Measurements from ENCODE around the gene DUS3L.
"Not testable (repeated sequence)": the region's sequence is repeated elsewhere in the genome, so short reads cannot be mapped to it uniquely, and the experiment has no call there.

Gene DUS3L

DNA sequence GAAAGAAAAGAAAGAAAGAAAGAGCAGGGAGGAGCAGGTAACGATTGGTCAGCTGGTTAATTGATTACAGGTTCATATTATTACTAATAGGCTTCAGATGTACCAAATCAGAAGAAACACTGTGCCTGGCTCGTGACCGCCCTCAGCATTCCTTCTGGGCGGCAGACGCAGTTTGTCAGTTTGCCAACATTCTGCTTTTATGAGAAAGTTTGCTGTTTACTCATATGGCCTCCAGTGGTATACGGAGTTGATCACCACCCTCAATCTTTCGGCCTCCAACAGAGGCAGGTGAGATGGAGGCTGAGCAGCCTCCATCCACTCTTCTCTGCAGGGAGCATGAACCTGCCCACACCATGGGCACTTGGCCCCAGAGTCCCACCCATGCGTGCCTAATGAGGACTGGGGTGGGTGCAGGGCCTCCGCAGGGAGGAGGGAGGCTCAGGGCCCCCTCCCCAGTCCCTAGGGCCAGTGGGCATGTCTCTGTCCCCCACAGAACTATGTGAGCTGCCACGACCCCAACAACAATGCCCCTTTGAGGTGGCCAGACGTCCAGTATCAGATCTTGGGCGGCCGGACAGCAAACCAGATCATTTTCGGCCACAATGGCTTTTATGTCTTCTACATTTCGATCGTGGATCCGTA, 15.2 kb downstream of the DUS3L start:
- no peaks in the 10 kb centered on the region for H3K36me3 Mint-ChIP-seq (ENCODE audit: low read depth)
- H3K27ac Mint-ChIP-seq: no peak overlapping the region
- H3K27me3 Mint-ChIP-seq: no peaks in the 10 kb centered on the region
- H3K9me3 Mint-ChIP-seq: no peaks in the 10 kb centered on the region
- no peak overlapping the region for H3K4me3 Mint-ChIP-seq
- DNase-seq: no peak
- H3K4me1 Mint-ChIP-seq (ENCODE audit: low read depth): no peaks in the 10 kb centered on the region

DNA sequence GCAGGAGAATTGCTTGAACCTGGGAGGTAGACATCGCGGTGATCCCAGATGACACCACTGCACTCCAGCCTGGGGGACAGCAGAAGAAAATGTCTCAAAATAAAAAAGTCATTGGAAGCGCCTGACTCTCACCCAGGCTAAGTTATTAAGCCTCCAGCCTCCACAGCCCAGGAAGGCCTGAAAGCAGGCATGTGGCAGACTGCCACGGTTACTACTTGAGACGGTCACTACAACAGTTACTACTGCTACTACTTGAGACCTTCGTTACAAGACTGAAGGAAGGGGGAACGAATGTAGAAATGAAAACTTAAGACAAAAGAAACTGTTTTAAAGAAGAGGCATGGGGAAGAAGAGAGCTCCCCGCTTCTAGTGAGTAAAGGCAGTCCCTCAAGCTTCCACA, 16.0 kb downstream of the DUS3L start:
- Mint-ChIP-seq H3K27ac (no peak overlapping the region), H3K27me3 (no peaks in the 10 kb centered on the region), H3K4me3 (no peak overlapping the region), H3K36me3 (ENCODE audit: low read depth) (no peaks in the 10 kb centered on the region), H3K4me1 (ENCODE audit: low read depth) (no peaks in the 10 kb centered on the region), H3K9me3 (no peaks in the 10 kb centered on the region)
- DNase-seq: no peak

DNA sequence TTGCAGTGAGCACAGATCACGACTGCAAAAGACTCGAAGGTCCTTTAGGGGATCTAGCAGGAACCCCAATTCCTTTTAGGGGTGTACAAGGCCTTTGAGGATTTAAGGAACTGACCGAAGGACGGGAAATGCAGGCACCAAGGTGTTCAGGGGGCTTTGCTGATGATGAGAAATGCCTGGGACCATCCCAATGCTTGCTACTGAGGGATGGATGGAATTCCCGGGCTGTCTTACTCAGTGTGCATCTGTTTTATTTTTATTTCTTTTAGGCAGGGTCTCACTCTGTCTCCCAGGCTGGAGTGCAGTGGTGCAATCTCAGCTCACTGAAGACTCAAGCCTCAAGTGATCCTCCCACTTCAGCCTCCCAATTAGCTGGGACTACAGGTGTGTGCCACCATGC, 17.7 kb downstream of the DUS3L start:
- Mint-ChIP-seq H3K36me3 (ENCODE audit: low read depth) (no peaks in the 10 kb centered on the region), H3K27me3 (no peaks in the 10 kb centered on the region)

DNA sequence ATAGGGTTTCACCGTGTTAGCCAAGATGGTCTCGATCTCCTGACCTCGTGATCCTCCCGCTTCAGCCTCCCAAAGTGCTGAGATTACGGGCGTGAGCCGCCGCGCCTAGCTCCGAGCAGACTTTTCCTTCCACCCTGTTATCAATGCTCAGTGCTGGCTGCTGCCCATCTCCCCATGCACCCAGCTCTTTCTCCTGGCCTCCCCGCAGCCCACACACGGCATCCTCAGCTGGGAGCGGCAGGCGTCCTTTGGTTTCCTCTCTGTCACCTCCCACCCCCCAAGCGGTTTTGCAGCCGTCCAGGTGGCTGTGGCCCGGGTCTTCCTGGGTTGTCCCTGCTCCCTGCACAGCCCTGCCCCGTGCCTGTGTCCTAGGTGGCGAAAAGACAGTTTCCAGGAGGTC, 18.5 kb downstream of the DUS3L start:
- DNase-seq: no peak
- Mint-ChIP-seq H3K4me1 (ENCODE audit: low read depth) (no peaks in the 10 kb centered on the region), H3K36me3 (ENCODE audit: low read depth) (no peaks in the 10 kb centered on the region), H3K27me3 (no peaks in the 10 kb centered on the region), H3K4me3 (no peak overlapping the region), H3K27ac (no peak overlapping the region), H3K9me3 (no peaks in the 10 kb centered on the region)

More for the DNA sequence above, 17.7 kb downstream of the DUS3L start:
- DNase-seq: no peak
- Mint-ChIP-seq H3K4me1 (ENCODE audit: low read depth) (no peaks in the 10 kb centered on the region), H3K27ac (no peak overlapping the region), H3K9me3 (no peaks in the 10 kb centered on the region), H3K4me3 (no peak overlapping the region)

DNA sequence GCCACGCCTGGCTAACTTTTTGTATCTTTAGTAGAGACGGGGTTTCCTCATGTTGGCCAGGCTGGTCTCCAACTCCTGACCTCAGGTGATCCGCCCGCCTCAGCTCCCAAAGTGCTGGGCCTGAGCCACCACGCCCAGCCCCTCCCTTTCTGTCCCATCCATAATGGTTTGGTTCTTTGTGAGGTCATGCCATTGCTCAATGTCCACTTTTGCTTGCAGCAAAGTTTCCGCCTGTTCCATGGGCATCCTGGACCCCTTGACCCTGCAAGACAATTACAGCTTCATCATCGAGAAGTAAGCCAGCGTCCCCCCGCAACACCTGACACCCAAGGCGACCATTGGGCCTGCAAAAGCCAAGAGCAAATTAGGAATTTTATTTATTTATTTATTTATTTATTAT, 23.0 kb downstream of the DUS3L start:
- Mint-ChIP-seq H3K27me3 (no peaks in the 10 kb centered on the region), H3K4me1 (ENCODE audit: low read depth) (no peaks in the 10 kb centered on the region), H3K4me3 (no peak overlapping the region), H3K9me3 (no peaks in the 10 kb centered on the region), H3K27ac (no peak overlapping the region), H3K36me3 (ENCODE audit: low read depth) (no peaks in the 10 kb centered on the region)
- no peak for DNase-seq

DNA sequence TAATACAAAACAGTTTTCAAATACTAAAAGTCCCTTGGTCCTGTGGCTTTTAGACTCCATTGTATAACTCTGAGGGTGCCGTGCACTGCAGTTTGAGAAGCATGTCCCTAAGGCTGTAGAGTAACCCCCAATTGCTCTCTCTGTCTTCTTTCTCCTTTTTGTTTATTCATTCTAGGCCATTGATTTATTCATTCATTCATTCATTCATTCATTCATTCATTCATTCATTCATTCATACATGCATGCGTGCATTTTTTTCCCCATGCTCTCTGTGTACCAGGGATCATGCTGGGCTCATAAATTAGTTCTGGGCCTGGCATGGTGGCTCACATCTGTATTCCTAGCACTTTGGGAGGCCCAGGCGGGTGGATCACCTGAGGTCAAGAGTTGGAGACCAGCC, 25.7 kb downstream of the DUS3L start:
- H3K27me3 Mint-ChIP-seq: no peaks in the 10 kb centered on the region
- no peak overlapping the region for H3K27ac Mint-ChIP-seq
- no peaks in the 10 kb centered on the region for H3K9me3 Mint-ChIP-seq
- DNase-seq: no peak
- H3K4me3 Mint-ChIP-seq: no peak overlapping the region
- no peaks in the 10 kb centered on the region for H3K36me3 Mint-ChIP-seq (ENCODE audit: low read depth)
- H3K4me1 Mint-ChIP-seq (ENCODE audit: low read depth): no peaks in the 10 kb centered on the region

DNA sequence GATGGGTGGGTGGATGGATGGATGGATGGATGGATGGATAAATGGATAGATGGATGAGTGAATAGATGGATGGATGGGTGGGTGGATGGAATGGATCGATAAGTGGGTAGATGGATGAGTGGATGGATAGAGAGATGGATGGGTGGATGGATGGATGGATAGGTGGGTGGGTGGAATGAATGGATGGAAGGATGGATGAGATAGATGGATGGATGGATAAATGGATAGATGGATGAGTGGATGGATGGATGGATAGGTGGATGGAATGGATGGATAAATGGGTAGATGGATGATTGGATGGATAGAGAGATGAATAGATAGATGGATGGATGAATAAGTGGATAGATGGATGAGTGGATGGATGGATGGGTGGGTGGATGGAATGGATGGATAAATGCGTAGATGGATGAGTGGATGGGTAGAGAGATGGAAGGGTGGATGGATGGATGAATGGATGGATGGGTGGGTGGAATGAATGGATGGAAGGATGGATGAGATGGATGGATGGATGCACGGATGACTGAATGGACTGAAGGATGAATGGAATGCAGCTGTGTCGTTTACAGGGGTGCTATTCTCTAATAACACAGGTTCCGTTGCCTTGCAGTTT, 28.2 kb downstream of the DUS3L start:
- H3K36me3 Mint-ChIP-seq (ENCODE audit: low read depth): no peaks in the 10 kb centered on the region
- H3K4me1 Mint-ChIP-seq (ENCODE audit: low read depth): no peaks in the 10 kb centered on the region
- no peak overlapping the region for H3K4me3 Mint-ChIP-seq
- DNase-seq: no peak
- peaks cover 6% of the 10 kb centered on the region for H3K27me3 Mint-ChIP-seq
- H3K27ac Mint-ChIP-seq: no peak overlapping the region
- H3K9me3 Mint-ChIP-seq: no peaks in the 10 kb centered on the region

DNA sequence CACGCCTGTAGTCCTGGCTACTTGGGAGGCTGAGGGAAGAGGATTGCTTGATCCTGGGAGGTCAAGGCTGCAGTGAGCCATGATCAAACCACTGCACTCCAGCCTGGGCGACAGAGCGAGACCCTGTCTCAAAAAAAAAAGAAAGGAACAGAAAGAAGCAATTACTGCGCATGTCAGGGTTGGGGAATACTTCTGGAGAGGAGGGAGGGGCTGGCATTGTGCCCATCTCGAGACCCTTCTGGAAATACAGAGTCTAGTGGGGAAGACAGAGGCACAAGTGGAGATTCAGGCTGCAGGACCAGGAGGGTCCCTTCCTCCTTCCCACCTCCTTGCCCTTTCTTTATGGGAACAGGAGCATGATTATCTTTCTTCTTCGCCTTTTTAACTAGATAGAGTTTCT, 37.2 kb downstream of the DUS3L start:
- no peaks in the 10 kb centered on the region for H3K4me1 Mint-ChIP-seq (ENCODE audit: low read depth)

DNA sequence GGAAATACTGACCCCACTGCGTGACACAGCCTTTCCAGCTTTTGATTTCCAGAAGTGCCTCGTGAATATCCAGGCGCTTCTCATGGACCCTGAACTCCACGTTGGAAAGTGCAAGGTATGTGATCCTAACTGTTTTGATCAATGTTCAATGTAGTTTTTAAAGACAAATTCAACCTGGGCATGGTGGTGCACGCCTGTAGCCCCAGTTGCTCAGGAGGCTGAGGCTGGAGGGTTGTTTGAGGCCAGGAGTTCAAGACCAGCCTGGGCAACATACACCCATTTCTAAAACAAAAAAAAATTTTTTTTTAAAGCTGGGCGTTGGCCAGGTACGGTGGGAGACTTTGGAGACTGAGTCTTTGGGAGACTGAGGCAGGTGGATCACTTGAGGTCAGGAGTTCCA, 39.3 kb downstream of the DUS3L start:
- no peaks in the 10 kb centered on the region for H3K36me3 Mint-ChIP-seq (ENCODE audit: low read depth)
- DNase-seq: no peak
- no peak overlapping the region for H3K4me3 Mint-ChIP-seq
- no peaks in the 10 kb centered on the region for H3K4me1 Mint-ChIP-seq (ENCODE audit: low read depth)
- H3K9me3 Mint-ChIP-seq: no peaks in the 10 kb centered on the region
- H3K27me3 Mint-ChIP-seq: peaks cover 14% of the 10 kb centered on the region
- H3K27ac Mint-ChIP-seq: no peak overlapping the region

More for the DNA sequence above, 37.2 kb downstream of the DUS3L start:
- no peak overlapping the region for H3K27ac Mint-ChIP-seq
- H3K27me3 Mint-ChIP-seq: peaks cover 18% of the 10 kb centered on the region
- H3K36me3 Mint-ChIP-seq (ENCODE audit: low read depth): no peaks in the 10 kb centered on the region
- H3K9me3 Mint-ChIP-seq: no peaks in the 10 kb centered on the region
- no peak overlapping the region for H3K4me3 Mint-ChIP-seq
- no peak for DNase-seq

DNA sequence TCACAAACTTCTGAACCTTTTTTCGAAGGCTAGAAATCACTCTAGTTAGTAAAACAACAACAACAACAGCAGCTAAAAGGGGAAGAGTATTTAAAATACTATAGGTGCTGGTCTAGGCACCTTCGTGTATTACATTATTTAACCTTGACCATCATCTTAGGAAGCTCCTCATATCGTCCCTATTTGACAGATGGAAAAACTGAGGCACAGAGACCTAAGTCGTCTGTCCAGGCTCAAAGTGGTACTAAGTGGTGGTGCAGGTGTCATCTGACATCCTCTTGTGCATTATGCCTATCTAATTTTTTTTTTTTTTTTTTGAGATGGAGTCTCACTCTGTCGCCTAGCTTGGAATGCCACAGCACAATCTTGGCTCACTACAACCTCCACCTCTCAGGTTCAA, 41.5 kb downstream of the DUS3L start:
- Mint-ChIP-seq H3K27me3 (peaks cover 14% of the 10 kb centered on the region), H3K4me1 (ENCODE audit: low read depth) (no peaks in the 10 kb centered on the region), H3K9me3 (no peaks in the 10 kb centered on the region), H3K36me3 (ENCODE audit: low read depth) (no peaks in the 10 kb centered on the region), H3K4me3 (no peak overlapping the region), H3K27ac (no peak overlapping the region)
- DNase-seq: no peak

DNA sequence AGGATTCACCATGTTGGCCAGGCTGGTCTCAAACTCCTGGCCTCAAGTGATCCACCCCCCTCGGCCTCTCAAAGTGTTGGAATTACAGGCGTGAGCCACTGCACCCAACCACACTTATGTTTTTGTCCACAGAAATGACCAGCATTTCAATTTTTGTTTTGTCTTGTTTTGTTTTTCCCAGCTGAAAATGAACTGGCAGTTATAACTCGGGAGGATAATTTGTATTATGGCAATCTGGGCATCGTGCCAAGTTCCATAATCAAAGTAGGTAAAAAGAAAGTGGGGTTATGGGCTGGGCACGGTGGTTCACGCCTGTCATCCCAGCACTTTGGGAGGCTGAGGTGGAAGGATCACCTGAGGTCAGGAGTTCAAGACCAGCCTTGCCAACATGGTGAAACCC, 42.0 kb downstream of the DUS3L start:
- DNase-seq; H3K9me3 Mint-ChIP-seq; H3K4me3 Mint-ChIP-seq; H3K27ac Mint-ChIP-seq; H3K4me1 Mint-ChIP-seq (ENCODE audit: low read depth); H3K36me3 Mint-ChIP-seq (ENCODE audit: low read depth): not testable (repeated sequence)
- H3K27me3 Mint-ChIP-seq: peaks cover 11% of the 10 kb centered on the region

DNA sequence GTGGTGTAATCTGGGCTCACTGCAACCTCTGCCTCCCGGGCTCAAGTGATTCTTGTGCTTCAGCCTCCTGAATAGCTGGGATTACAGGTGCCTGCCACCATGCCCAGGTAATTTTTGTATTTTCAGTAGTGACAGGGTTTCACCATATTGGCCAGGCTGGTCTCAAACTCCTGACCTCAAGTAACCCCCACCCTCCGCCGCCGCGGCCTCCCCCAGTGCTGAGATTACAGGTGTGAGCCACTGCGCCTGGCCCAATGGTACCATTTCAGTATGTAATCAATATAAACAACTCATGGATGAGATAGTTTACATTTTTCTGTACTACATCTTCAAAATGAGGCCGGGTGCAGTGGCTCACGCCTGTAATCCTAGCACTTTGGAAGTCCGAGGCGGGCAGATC, 46.0 kb downstream of the DUS3L start:
- not testable (repeated sequence) for H3K36me3 Mint-ChIP-seq (ENCODE audit: low read depth); H3K4me1 Mint-ChIP-seq (ENCODE audit: low read depth); H3K4me3 Mint-ChIP-seq; H3K27ac Mint-ChIP-seq; H3K27me3 Mint-ChIP-seq; DNase-seq; H3K9me3 Mint-ChIP-seq

DNA sequence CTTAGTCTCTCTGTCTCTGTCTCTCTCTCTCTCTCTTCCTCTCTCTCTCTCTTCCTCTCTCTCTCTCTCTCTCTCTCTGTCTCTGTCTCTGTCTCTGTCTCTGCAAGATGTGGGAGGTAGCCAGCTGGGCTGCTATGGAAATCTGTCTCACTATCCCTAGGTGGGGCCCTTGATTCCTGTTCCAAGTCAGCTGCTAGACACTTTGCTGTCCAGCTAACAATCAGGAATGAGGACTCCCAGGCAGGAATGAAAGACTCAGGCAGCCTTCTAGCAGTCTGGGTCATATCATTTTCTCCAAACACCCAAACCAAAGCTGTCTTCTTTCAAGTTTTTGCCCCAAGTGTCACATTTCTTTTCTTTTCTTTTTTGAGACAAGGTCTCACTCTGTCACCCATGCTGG, 47.3 kb downstream of the DUS3L start:
- no peaks in the 10 kb centered on the region for H3K9me3 Mint-ChIP-seq
- H3K27ac Mint-ChIP-seq: no peak overlapping the region
- H3K27me3 Mint-ChIP-seq: peaks cover 3% of the 10 kb centered on the region
- DNase-seq: no peak
- H3K36me3 Mint-ChIP-seq (ENCODE audit: low read depth): no peaks in the 10 kb centered on the region
- H3K4me1 Mint-ChIP-seq (ENCODE audit: low read depth): no peaks in the 10 kb centered on the region
- no peak overlapping the region for H3K4me3 Mint-ChIP-seq

DNA sequence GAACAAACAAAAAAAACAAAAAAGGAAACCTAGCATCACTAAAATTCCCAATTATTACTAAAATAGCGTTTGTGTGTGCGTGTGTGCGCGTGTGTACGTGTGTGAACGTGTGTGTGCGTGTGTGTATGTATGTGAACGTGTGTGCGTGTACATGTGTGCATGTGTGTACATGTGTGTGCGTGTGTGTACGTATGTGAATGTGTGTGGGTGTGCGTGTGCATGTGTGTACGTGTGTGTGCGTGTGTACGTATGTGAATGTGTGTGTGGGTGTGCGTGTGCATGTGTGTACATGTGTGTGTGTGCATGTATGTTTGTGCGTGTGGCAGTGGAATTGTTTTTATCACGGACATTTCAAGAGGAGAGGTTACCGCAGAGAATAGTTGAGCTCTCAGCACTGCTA, 48.9 kb downstream of the DUS3L start:
- no peaks in the 10 kb centered on the region for H3K36me3 Mint-ChIP-seq (ENCODE audit: low read depth)
- no peaks in the 10 kb centered on the region for H3K27me3 Mint-ChIP-seq
- no peaks in the 10 kb centered on the region for H3K9me3 Mint-ChIP-seq
- H3K4me1 Mint-ChIP-seq (ENCODE audit: low read depth): no peaks in the 10 kb centered on the region
- no peak for DNase-seq
- no peak overlapping the region for H3K4me3 Mint-ChIP-seq
- no peak overlapping the region for H3K27ac Mint-ChIP-seq

DNA sequence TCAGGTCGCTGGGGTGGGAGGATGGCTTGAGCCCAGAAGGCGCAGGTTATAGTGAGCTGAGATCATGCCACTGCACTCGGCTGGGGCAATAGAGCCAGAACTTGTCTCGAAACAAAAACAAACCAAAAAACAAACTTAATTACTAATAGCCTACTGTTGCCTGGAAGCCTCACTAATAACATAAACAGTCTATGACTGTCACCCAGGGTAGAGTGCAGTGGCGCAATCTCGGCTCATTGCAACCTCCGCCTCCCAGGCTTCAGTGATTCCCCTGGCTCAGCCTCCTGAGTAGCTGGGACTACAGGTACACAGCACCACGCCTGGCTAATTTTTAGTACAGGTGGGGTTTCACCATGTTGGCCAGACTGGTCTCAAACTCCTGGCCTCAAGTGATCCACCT, 52.5 kb downstream of the DUS3L start:
- Mint-ChIP-seq H3K4me1 (ENCODE audit: low read depth) (no peaks in the 10 kb centered on the region), H3K27ac (no peak overlapping the region), H3K9me3 (no peaks in the 10 kb centered on the region), H3K4me3 (no peak overlapping the region), H3K27me3 (peaks cover 3% of the 10 kb centered on the region), H3K36me3 (ENCODE audit: low read depth) (no peaks in the 10 kb centered on the region)
- no peak for DNase-seq

Measured in activated T-cell treated with anti-CD3 and anti-CD28 coated beads, Interleukin-2, amount 50 U/mL, for 24 hours (primary cell).